HG02588 (cell line): ENCODE data around the gene MCRIP2.

Experiments
- ATAC-seq: cut with Tn5 transposase; IDR thresholded peaks from one replicate; pipeline ENCODE4 v1.9.1; 2021; ENCODE audit warnings: mild to moderate bottlenecking, moderate library complexity; ENCODE audit not compliant: unreplicated experiment

MCRIP2 gene

DNA sequence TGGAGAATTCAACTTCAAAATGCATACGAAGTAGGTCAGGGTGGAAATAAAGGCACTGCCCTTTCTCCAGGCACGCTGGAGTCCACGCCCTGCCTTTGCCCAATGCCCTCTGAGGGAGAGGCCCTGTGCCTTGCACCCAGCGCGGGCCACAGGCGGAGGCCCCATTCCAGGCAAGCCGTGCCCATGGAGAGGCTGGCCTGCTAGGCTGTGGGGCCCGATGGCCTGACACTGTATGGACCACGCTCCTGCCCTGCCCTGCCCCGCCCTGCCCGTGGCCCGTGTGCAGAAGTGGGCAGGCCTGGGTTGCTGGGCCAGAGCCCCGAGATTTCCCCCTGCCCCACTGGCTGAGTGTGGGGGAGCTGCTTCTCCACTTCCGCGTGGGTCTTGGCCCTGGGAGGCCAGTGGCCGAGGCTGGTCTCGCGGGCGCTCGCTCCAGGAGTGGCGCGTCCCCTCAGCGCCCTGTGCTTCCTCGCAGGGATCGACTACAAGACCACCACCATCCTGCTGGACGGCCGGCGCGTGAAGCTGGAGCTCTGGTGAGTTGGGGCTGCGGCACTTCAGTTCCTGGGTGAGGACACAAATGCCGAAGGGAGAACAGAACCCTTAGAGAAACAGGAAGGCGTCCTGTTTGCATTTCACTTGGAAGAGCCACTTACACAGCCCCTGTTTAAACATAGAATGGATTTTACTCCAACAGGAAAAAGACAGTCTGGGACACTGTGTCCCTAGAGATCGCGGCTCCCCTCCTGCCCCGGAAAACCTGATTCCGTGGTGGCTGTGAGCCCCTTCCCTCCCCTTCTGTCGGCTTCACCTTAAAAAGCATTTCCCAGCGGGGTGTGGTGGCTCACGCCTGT lies 24.7 kb upstream of the MCRIP2 start:
- ATAC-seq, result no peak

DNA sequence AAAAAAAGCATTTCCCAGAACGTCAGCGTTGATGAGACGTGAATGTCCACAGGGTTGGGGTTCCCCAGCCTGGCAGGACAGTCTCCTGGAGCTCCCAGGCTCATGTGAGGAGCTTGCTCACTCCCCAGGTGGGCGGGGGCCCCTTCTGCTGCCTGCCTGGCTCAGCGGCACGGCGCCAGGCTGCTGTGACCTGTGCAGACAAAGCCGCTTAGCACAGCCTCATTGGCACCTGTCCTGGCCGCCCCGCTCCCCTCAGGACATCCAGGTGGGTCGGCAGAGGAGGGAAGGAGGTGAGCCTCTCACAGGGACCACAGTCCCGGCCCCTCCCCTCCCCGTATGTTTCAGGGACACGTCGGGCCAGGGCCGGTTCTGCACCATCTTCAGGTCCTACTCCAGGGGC lies 23.8 kb upstream of the MCRIP2 start:
- ATAC-seq, result no peak

DNA sequence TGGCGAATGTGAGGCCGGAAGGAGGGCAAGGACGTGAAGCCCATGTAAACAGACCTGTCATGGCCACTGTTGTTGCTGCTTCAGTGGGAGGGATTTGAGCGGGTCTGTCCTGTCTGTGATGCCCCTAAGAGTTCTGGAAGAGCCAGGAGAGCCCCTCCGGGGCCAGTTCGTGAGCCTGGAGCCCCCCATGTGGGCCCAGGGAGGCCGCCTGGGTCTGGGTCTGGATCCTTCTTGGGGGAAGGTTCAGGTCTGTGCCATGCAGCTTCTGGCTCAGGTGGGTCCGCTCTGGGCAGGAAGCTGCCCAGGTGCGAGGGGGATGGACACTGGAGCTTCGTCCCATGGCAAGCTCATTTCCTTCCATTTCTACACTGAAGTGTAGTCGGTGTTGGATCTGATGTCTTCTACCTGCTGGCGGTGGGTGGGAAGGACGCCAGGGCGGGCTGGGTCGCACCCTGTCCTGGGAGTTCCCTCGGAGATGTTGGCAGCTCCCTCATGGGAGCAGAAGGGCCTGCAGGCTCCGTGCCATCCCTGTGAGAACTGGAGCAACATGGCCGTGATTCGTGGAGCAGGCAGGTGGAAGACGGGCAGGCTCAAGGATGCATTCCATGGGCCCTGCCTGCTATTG lies 22.0 kb upstream of the MCRIP2 start:
- ATAC-seq, result no peak

DNA sequence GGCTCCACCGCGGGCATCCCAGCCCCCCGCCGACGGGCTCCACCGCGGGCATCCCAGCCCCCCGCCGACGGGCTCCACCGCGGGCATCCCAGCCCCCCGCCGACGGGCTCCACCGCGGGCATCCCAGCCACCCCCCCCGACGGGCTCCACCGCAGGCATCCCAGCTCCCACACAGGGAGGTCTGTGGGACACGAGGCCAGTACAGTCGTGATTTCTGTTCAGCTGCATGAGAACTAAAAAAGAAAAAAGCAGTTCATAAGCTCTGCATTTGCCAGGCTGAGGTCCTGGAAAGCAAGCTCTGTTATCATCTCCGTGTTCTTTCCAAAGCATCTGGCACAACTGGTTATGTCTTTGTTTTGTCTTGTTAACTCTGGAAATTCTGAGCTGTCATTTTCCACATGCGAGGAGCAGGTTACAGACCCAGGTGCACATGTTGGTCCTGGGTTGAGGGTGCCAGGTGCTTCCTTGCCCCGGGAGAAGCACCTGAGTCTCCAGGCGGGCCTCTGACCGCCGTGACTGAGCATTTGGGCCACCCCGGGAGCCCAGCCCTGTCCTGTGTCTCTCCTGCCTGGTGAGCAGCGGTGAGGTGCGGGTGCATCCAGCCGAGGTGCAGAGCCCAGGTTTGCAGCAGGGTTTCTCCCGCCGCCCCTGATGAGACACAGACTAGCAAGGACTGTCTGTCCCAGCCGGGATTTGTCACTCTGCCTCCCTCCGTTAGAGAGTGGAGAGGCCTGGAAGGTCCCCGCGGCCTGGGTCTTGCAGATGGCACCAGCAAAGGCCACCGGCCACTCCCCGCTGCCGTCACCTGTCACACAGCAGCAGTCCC lies 20.7 kb upstream of the MCRIP2 start:
- no peak for ATAC-seq

DNA sequence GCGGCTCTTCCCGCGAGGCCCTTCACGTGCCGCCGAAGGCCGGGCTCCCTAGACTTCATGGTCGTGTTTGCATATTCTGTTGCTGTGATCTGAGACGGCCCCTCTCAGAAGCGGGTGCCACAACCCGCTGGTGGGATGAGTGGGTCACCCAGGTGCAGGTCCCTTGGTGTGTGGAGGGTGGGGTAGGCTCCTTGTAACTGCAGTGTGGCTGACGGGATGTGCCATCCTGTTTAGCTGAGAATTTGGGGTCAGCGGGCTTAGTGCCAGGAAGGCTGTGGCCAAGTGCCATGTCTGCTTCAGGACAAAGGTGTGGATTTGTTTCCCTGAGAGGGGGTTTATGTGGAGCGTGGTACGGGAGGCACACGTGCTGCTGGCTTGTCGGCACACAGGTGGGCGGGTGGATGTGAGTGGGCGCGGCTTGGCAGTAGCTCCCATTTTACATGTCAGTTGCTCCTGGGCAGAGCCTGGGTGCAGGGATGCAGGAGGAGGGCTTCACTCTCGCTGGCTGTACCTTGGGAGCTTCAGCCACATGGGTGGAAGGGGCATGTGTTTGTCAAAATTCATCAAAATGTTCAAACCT lies 20.0 kb upstream of the MCRIP2 start:
- no peak for ATAC-seq

DNA sequence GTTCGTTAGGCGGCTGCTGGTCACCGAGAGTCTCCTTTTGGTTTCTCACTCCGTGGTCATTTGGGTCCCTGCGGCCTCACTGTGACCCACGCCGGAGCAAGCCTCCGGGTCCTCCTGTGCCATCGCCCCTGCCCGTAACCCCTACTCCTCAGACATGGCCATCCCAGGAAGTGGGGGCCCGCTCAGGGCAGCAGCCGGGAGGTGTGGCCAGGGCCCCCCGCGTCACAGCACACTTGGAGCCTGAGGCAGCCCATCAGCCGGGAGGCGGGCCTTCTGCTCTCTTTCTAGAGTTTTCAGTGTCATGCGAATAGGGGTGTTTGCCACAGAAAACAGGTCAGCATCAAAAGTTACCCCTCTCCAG lies 18.7 kb upstream of the MCRIP2 start:
- no peak for ATAC-seq

GRCh38 chr16:624526-625070 lies 17.0 kb upstream of the MCRIP2 start:
- ATAC-seq, result no peak

- no peak for ATAC-seq
These were observed 16.3 kb upstream of the MCRIP2 start for GRCh38 chr16:625117-625976.

GRCh38 chr16:625977-626765 lies 15.5 kb upstream of the MCRIP2 start:
- ATAC-seq, result no peak

DNA sequence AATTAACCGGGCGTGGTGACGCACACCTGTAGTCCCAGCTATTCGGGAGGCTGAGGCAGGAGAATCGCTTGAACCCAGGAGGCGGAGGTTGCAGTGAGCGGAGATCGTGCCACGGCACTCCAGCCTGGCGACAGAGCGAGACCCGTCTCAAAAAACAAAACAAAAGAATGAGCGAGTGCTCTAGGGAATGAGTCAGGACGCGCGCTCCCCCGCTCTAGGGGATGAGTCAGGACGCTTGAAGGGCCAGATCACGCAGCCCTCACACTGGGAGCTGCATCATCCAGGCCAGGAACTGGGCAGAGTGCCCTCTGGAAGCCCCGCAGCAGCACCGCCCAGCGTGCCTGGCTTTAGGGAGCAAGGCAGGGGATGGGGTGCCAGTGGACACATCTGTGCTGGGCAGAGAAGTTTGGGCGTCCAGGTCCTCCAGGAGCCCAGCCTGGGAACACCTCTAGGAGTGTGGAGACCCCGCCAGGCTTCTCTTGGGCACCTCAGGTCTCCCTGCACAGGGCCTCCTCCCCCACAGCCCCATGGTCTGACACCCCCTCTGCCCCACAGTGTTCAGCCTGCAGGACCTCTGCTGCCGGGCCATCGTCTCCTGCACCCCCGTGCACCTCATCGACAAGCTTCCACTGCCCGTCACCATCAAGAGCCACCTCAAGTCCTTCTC lies 14.7 kb upstream of the MCRIP2 start:
- ATAC-seq, result no peak

- no peak for ATAC-seq
These were observed 14.0 kb upstream of the MCRIP2 start for GRCh38 chr16:627454-628239.

- ATAC-seq, result no peak
These were observed 13.1 kb upstream of the MCRIP2 start for GRCh38 chr16:628321-629061.

DNA sequence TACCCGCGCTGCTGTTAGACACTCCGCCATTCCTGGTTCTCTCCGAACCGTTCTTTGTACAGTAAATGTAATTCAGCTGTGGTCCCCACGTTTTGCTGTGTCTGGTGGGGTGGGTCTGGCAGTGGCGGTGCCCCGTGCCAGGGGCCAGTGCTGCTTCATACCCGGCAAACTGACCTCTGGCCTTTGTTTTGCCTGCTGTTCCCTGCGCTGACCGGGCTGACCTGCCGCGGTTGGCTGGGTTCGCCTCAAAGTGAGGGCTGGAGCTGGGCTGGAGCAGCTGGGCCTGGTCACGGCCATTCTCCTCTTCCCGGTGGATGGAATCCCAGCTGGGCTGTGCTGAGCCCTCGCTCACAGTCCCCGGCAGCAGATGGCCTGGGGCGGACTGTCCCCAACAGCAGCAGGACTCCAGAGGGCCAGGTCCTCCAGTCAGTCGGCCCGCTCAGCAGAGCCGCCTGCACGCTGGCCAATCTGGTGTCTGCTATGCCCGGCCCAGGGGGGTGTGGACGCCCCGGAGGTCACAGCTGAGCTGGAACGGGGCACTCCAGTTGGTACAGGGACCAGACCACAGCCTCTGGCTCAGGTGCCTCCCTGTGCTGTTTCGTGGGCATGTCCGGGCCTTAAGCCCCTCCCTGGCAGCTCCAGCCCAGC lies 12.3 kb upstream of the MCRIP2 start:
- ATAC-seq, result no peak

- ATAC-seq, result no peak
These were observed 11.8 kb upstream of the MCRIP2 start for GRCh38 chr16:629833-630248.

DNA sequence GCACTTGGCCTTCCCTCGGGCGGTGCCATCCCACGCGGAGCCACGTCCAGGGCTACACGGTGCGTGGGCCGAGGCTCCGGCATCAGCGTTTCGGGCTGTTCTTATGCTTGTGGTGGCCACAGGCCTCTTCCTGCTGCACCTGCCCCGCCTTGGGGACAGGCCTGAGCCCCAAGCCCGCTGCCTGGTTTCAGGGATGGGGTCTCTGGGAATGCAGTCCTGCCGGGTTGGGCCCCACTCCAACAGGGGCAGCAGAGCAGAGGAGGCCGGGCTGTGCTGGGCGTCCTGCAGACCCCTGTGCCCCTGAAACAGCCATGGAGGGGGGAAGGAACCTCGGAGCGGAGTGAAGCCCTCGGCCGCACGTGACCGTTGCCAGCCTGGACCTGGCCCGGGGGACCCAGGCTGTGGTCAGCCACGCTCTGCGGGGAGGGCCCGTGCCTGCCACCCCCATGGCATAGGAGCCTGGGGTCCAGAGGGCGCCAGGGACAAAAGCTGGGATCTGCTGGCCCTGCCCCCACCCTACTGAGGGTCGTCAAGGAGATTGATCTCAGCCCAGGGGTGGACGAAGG lies 11.3 kb upstream of the MCRIP2 start:
- no peak for ATAC-seq

DNA sequence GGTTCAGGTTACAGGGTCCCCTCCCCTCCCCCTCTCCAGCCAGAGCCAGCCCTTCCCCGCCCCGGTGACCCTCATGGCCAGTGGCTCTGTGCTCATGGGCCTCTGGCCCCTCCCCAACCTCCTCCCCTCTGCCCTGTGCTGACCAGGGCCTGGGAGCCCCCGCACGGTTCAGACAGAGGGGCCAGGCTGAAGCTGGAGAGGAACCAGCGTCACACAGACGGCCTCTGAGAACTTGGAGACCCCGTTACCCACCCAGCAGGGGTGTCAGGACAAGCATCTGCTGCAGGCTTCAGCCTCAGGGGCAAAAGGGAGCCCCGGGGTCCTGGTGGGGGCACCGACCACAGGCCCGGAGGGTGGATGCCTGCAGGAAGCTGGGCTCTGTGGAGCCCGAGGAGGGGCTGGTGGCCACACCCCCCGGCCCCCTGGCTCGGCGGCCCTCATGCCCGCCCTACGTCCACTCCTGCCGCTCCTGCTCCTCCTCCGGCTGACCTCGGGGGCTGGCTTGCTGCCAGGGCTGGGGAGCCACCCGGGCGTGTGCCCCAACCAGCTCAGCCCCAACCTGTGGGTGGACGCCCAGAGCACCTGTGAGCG lies 10.7 kb upstream of the MCRIP2 start, which contains the start of gene WFIKKN1:
Gene WFIKKN1, plus strand, starts transcription at position 171 of the 591 bp plus-strand sequence. Its CDS starts 269 bp downstream, at position 440.
- ATAC-seq, result no peak
